Nephron progenitor cell (in vitro differentiated cells): ENCODE measurements around the gene GATA2.

ENCODE experiments used
- DNase-seq: peaks from one replicate; pipeline ENCODE4 v3.0.0; 2021
- H3K27ac Mint-ChIP-seq: 2 replicates; pipeline ENCODE4 v1.8.0; 2021; ENCODE audit warnings: mild to moderate bottlenecking, moderate library complexity, mixed read lengths
- H3K27me3 Mint-ChIP-seq: 2 replicates; pipeline ENCODE4 v1.8.0; 2021; ENCODE audit warnings: mild to moderate bottlenecking, low read depth, mixed read lengths; ENCODE audit not compliant: poor library complexity
- H3K36me3 Mint-ChIP-seq: 2 replicates; pipeline ENCODE4 v1.8.0; 2021; ENCODE audit warnings: low read depth, mixed read lengths
- H3K4me1 Mint-ChIP-seq: 2 replicates; pipeline ENCODE4 v1.8.0; 2021; ENCODE audit warnings: mixed read lengths
- H3K4me3 Mint-ChIP-seq: 2 replicates; pipeline ENCODE4 v1.8.0; 2021; ENCODE audit warnings: mild to moderate bottlenecking, moderate library complexity, mixed read lengths
- H3K9me3 Mint-ChIP-seq: 2 replicates; pipeline ENCODE4 v1.8.0; 2021; ENCODE audit warnings: mild to moderate bottlenecking, moderate library complexity, mixed read lengths
- TF ChIP-seq, protein P1 (sequence below): fragments of 200-600 bp; sonication (generic); IDR thresholded peaks from 2 replicates; pipeline ENCODE4 v1.5.0; 2021; ENCODE audit warnings: antibody characterized with exemption

The GATA2 gene

DNA sequence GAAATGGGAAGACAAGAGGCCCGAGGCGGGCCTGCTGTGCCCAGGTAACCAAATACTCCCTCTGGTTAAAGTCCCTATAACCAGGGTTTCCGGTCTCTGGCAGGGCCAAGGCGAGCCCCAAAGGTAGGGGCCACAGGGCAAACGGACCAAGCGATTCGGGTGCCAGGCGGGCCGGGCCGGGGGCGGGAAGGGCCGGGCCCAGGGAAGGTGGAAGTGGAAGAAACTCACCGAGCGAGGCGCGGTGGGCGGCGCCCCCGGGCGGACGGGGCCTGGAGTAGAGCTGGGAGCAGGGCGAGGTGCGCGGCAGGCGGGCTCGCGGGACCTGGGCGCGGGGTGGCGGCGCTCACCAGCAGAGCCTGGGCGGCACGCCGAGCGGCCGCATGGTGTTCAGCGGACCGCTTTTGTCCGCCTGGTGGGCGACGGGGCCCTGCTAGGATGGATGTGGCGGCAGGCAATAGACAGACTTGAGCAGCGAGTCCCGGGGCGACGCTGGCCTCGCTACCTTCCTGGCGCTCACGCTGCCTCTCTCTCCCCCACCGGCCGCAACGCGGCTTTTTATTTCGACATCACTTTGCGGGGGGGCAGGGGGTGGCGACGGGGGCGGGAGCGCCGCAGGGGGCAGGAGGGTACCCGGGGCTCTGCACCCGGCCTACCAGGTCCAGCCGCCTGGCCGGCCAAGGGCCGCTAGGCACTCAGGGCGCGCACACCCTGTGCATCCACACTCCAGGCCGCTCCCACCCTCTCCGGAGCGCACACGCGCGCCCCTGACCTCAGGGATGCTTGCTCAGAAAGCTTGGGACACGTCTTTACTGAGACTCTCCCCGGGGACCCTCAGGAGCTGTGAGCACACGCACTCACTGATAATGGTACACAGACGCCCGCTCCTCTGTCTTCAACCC is at the start of gene GATA2:
GATA2 (minus strand) TSS at position 531 of the 899 bp plus-strand sequence. CDS start 6,170 bp downstream, outside the sequence.
- Mint-ChIP-seq H3K9me3 (no peaks in the 10 kb centered on the region), H3K4me3 (peak within 1 kb of the TSS; percentile 61), H3K27me3 (peaks cover 100% of the 10 kb centered on the region), H3K27ac (no peak within 1 kb of the TSS), H3K36me3 (no peaks in the 10 kb centered on the region), H3K4me1 (peaks cover 35% of the 10 kb centered on the region)
- TF ChIP-seq, protein P1, sequence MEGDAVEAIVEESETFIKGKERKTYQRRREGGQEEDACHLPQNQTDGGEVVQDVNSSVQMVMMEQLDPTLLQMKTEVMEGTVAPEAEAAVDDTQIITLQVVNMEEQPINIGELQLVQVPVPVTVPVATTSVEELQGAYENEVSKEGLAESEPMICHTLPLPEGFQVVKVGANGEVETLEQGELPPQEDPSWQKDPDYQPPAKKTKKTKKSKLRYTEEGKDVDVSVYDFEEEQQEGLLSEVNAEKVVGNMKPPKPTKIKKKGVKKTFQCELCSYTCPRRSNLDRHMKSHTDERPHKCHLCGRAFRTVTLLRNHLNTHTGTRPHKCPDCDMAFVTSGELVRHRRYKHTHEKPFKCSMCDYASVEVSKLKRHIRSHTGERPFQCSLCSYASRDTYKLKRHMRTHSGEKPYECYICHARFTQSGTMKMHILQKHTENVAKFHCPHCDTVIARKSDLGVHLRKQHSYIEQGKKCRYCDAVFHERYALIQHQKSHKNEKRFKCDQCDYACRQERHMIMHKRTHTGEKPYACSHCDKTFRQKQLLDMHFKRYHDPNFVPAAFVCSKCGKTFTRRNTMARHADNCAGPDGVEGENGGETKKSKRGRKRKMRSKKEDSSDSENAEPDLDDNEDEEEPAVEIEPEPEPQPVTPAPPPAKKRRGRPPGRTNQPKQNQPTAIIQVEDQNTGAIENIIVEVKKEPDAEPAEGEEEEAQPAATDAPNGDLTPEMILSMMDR: no peak
- DNase-seq: peak; percentile 68

- TF ChIP-seq, protein P1: no peak
- Mint-ChIP-seq H3K36me3 (peaks cover 5% of the 10 kb centered on the region), H3K4me3 (no peak overlapping the region), H3K4me1 (no peaks in the 10 kb centered on the region), H3K27me3 (peaks cover 47% of the 10 kb centered on the region), H3K9me3 (peaks cover 14% of the 10 kb centered on the region), H3K27ac (no peak overlapping the region)
- no peak for DNase-seq
Measured at GRCh38 chr3:128541246-128541645, 48.2 kb upstream of the GATA2 start.

- Mint-ChIP-seq H3K27me3 (peaks cover 60% of the 10 kb centered on the region), H3K9me3 (peaks cover 14% of the 10 kb centered on the region), H3K27ac (no peak overlapping the region), H3K36me3 (peaks cover 5% of the 10 kb centered on the region), H3K4me1 (no peaks in the 10 kb centered on the region), H3K4me3 (no peak overlapping the region)
- no peak for DNase-seq
- TF ChIP-seq, protein P1: no peak
Measured at GRCh38 chr3:128539376-128539775, 46.4 kb upstream of the GATA2 start.

DNA sequence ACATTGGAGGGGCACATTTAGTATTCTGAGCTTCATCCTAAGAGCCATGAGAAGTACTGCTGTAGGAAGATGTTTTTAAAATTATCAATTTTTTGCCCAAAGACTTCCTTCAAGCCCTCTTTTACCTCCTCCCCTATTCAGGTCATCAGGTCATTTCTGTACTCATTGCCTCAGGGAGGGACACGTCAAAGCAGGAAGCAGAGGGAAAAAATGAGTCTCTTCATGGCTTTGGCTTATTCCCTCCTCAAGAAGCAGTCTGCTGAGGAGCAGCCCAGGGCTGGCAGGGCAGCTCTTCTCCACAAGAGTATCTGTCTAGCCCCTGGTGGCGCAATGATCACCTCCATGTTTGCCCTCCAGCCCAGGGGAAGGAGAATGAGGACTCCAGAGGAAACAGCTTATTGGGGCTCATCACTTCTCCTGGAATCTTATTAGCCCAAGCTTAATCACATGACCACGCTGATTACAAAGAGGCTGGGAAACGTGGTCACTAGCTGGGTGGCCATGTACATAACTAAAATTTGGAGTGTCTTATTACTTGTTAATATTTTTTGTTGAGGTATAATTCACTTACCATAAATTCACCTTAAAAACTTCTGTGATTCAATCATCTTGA is 44.2 kb upstream of the GATA2 start:
- H3K4me1 Mint-ChIP-seq: peaks cover 9% of the 10 kb centered on the region
- TF ChIP-seq, protein P1: no peak
- DNase-seq: no peak
- no peak overlapping the region for H3K4me3 Mint-ChIP-seq
- no peak overlapping the region for H3K27ac Mint-ChIP-seq
- H3K9me3 Mint-ChIP-seq: no peaks in the 10 kb centered on the region
- H3K27me3 Mint-ChIP-seq: peaks cover 73% of the 10 kb centered on the region
- H3K36me3 Mint-ChIP-seq: no peaks in the 10 kb centered on the region

- no peak overlapping the region for H3K4me3 Mint-ChIP-seq
- peaks cover 14% of the 10 kb centered on the region for H3K4me1 Mint-ChIP-seq
- peaks cover 73% of the 10 kb centered on the region for H3K27me3 Mint-ChIP-seq
- no peaks in the 10 kb centered on the region for H3K36me3 Mint-ChIP-seq
- H3K27ac Mint-ChIP-seq: peak overlapping the region; percentile 5
- TF ChIP-seq, protein P1: no peak
- DNase-seq: no peak
- no peaks in the 10 kb centered on the region for H3K9me3 Mint-ChIP-seq
Measured at GRCh38 chr3:128532012-128532983, 39.3 kb upstream of the GATA2 start.
